GM12891 (cell line): Measurements from ENCODE around the gene PRPF18.

ENCODE experiments used
- DNase-seq: peaks from one replicate; pipeline ENCODE4 v3.0.0; 2011; ENCODE audit warnings: low spot score; ENCODE audit not compliant: insufficient read length
- FAIRE-seq: peaks from 2 replicates; lab custom pipeline; 2011; peaks lifted over from hg19 to GRCh38; lab: Jason Lieb, UNC
- PAX5 ChIP-seq: IDR thresholded peaks from 2 replicates; pipeline ENCODE4 v1.6.1; 2011; ENCODE audit warnings: low read length, moderate library complexity, mild to moderate bottlenecking; ENCODE audit not compliant: insufficient read depth, severe bottlenecking
- POLR2A ChIP-seq: IDR thresholded peaks from 2 replicates; pipeline ENCODE4 v1.6.1; 2011; ENCODE audit warnings: low read depth, low read length, control low read depth
- POLR2AphosphoS5 ChIP-seq: IDR thresholded peaks from 2 replicates; pipeline ENCODE4 v1.6.1; 2011; ENCODE audit warnings: low read depth, low read length, control low read depth
- POU2F2 ChIP-seq: IDR thresholded peaks from 2 replicates; pipeline ENCODE4 v1.6.1; 2011; ENCODE audit warnings: low read depth, mild to moderate bottlenecking, control low read depth, low read length, moderate library complexity
- SPI1 ChIP-seq: IDR thresholded peaks from 2 replicates; pipeline ENCODE4 v1.6.1; 2011; ENCODE audit warnings: low read depth, low read length, control low read depth
- TAF1 ChIP-seq: IDR thresholded peaks from 2 replicates; pipeline ENCODE4 v1.6.1; 2011; ENCODE audit warnings: low read depth, low read length, control low read depth

The PRPF18 gene

DNA sequence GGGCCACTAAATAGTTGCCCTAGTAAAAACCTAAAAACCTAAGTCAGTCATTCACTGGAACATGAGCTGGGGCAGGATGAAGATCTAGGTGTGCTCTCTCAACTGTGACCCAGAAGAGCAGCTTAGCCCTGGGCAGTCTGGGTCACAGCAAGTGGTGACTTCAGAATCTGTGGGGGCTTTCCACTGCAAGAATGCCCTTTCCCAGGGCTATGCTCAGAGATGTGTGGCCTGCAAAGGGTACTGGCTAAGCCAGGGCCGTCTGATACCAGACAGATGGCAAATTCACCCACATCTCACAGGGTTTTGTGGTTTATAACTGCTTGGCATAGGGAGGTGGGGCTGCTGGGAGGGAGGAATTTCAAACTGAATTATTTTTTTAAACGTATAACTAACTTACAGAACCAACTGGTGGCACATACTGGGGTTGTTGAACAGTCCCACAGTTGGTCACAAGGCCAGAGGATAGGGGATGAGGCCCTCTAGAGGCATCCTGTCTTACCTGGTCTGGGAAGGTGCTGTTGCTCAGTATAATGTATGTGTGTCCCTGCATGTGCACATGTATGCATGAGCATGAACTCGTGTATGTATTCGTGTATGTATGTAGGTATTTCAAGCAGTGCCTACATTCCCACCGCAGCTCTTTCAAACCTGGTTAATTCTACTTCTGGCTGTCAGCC is 63.2 kb downstream of the PRPF18 start:
- TF ChIP-seq POU2F2 (no peak), PAX5 (peak; percentile 54), SPI1 (no peak)
- FAIRE-seq (no peak), DNase-seq (no peak)

- TF ChIP-seq TAF1 (no peak), POU2F2 (no peak), POLR2A (no peak), PAX5 (no peak), POLR2AphosphoS5 (no peak), SPI1 (no peak)
- DNase-seq (no peak), FAIRE-seq (no peak)
Observed at GRCh38 chr10:13650961-13651360, 64.2 kb downstream of the PRPF18 start.

GRCh38 chr10:13651969-13652720 is 65.4 kb downstream of the PRPF18 start:
- TF ChIP-seq POU2F2 (no peak), POLR2A (no peak), SPI1 (no peak), PAX5 (no peak), POLR2AphosphoS5 (no peak), TAF1 (no peak)

DNA sequence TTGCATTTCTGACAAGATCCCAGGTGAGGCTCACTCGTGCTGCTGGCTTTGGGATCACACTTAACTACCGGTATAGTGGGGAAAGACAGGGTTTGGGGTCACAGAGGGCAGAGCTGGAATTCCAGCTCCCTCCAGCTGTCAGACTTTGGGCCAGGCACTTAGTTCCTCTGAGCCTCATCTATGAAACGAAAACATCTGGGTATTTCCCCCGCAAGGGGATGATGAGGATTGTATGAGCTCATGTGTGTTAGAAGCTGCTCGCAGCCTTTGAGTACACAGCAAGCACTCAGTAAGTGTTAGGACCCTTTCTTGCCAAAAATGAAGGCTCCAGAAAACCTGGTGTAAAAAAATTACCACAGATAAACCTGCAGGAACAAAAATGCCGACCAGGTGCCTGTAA is 66.1 kb downstream of the PRPF18 start:
- DNase-seq, result no peak
- TF ChIP-seq SPI1, result no peak
- no peak for TF ChIP-seq POLR2AphosphoS5
- TF ChIP-seq PAX5, result no peak
- TF ChIP-seq TAF1, result no peak
- no peak for TF ChIP-seq POU2F2
- no peak for TF ChIP-seq POLR2A
- no peak for FAIRE-seq

More at GRCh38 chr10:13651969-13652720, 65.4 kb downstream of the PRPF18 start:
- FAIRE-seq, result no peak
- DNase-seq, result no peak

DNA sequence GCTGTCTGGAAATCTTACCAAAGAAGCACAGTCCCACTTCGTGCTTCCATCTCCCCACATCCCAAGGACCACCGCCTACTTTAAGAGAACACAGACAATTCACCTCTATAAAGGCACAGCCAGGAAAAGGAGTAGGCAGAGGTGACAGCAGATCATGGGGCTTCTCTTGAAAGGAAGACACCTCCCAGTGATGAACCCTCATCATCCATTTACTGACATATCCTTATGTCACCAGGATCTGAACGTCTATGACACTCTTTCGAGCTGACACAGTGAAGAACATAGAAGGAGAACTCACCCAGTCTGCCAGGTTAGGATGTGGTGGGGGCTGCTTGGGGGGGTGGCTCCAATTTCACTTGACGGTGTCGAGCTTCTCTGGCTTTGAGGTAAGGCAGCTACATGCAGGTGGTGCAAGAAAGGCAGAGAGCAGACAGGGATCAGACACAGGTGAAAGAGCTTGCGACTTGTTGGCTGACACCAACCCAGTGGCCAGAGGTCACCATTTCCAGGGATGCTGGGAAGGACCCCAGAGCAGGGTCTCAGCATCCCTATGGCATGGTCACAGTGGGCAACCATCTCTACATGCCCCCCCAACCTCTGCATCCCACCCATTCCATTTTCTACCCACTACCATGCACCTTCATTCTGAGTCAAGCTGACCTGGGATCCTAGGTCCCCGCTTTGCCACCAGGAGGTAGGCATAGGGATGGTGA is 67.5 kb downstream of the PRPF18 start:
- TF ChIP-seq POU2F2 (no peak), TAF1 (no peak), POLR2AphosphoS5 (no peak), PAX5 (no peak), POLR2A (no peak)
- no peak for FAIRE-seq

DNA sequence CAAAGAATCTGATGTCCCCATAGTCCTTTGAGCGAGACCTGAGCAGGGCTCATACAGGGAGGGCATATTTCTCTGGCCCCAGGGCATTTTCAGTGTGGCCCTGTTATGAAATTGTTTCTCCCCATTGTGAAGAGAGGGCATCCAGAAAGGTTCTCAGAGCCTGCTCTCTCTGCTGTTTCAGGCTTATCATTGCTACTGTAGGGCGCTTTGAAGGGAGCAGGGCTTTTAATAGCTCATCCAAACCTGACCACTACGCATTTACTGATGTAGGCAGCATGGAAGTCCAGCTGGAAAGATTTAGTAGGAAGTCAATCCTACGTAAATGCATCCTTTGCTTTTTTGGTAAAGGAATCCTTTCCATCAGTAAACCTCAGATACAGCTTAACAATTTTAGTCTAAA is 68.1 kb downstream of the PRPF18 start:
- no peak for DNase-seq
- no peak for FAIRE-seq
- no peak; the same call in 1 of the 2 replicates for TF ChIP-seq POLR2AphosphoS5
- no peak for TF ChIP-seq POU2F2
- no peak for TF ChIP-seq POLR2A
- no peak for TF ChIP-seq TAF1
- TF ChIP-seq SPI1, result no peak

More for the DNA sequence above, 67.5 kb downstream of the PRPF18 start:
- no peak for DNase-seq

DNA sequence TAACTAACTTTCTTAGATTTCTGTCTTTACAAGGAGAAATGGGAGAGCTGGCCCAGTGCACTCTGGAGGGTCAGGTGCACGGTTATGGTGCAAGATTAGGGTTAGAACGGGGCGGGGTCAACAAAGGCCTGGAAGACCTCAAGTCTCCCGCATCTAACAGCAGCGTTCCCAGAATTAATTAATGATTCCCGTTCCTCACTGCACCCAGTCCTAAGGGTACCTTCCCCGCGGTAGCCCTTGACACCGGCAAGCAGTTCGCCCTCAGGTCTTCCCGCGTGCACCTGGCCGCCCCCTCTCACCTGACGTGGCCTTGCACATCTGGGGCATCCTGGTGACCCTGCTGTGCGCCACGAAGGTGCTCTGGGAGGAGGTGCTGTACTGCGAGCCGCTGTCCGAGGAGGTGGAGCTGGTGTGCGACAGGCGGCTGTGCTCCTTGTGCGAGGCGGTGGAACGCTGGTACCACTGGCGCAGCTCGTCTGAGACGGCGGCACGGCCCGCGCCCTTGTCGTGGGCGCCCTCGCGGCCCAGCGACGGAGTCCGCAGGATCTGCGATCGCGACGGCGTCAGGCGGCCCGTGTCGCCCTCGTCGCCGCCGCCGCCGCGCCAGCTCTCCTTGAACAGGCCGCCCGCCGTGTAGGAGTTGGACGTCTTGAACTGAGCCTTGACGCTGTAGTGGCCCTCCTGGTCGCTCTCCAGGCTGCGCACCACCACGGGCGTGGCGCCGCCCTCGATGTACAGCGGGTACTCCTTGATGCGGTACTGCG is 69.8 kb downstream of the PRPF18 start:
- no peak for TF ChIP-seq PAX5
- FAIRE-seq (no peak), DNase-seq (no peak)

DNA sequence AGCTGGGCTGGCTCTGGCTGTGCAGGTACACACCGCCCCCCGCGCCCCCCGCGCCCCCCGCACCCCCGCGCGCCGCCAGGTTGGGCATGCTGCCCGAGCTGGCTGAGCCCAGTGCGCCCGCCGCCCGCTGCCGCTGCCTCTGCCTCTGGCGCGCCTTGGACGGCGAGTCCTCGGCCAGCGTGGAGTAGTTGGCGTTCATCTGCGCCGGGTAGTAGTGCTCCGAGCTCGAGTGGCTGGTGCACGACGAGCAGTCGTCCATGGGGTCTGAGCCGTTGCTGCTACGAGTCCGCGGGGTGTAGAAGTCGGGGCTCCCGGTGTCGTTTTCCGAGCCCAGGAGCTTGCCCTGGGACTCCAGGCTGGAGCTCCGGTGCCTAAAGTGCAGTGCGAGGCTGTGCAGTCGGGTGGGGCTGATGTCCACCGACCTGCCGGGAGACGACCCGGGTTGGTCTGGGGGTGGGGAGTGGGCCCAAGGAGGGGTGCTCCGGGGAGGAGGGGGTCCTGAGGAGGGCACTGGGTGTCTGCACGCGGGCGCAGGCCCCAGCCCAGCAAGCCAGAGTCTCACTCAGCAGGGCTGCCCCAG is 70.4 kb downstream of the PRPF18 start:
- TF ChIP-seq POLR2AphosphoS5 (no peak), PAX5 (no peak), POLR2A (no peak), SPI1 (no peak), POU2F2 (no peak), TAF1 (no peak)
- FAIRE-seq, result no peak
- no peak for DNase-seq
